ENCODE results near the gene ST8SIA6.

DNA sequence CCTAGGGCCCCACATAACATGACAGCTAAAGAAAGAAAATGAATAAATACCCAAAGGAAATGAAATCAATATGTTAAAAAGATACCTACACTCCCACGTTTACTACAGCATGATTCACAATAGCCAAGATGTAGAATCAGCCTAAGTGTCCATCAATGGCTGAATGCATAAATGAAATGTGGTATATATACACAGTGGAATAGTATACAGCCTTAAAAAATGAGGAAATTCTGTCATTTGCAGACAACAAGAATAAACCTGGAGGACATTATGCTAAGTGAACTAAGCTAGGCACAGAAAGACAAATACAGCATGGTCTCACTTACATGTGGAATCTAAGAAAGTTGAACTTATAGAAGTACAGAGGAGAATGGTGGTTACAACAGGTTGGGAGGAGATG lies 102.9 kb downstream of the ST8SIA6 start:
- no peak for TF ChIP-seq SPI1 (IDR thresholded peaks at IDR 0.05; ENCODE audit: low read depth, low read length)
- TF ChIP-seq POLR2A (IDR thresholded peaks at IDR 0.05; ENCODE audit: low read depth, low read length), result no peak
- TF ChIP-seq POLR2AphosphoS5 (IDR thresholded peaks at IDR 0.05; ENCODE audit: low read depth, low read length), result no peak
- TF ChIP-seq TAF1 (IDR thresholded peaks at IDR 0.05; ENCODE audit: low read depth, low read length), result no peak
